Brain pericyte (primary cell): ENCODE measurements around the gene SUFU.

Experiments
- DNase-seq: peaks from one replicate; pipeline ENCODE4 v3.0.0-alpha.2; 2012; ENCODE audit warnings: low read depth, low spot score

Gene SUFU

DNA sequence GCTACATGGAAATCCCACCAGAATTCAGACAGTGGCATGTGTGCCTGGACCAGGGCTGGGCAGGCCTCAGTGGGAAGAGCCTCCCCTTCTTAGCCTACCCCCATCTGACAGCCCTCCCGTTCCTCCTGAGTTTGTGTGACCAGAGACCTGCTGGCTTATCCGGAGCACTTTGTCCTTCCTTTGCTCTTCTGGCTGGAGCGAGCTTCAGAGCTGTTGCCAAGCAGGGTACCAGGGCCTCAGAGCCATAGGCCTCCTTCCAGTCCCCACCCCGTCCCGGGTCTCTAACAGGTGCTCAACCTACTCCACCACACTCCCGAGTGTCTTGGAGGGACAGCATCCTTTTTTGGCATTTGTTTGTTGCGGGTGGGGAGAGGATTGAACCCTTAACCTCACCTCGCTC is 114.0 kb downstream of the SUFU start:
- DNase-seq = no peak

DNA sequence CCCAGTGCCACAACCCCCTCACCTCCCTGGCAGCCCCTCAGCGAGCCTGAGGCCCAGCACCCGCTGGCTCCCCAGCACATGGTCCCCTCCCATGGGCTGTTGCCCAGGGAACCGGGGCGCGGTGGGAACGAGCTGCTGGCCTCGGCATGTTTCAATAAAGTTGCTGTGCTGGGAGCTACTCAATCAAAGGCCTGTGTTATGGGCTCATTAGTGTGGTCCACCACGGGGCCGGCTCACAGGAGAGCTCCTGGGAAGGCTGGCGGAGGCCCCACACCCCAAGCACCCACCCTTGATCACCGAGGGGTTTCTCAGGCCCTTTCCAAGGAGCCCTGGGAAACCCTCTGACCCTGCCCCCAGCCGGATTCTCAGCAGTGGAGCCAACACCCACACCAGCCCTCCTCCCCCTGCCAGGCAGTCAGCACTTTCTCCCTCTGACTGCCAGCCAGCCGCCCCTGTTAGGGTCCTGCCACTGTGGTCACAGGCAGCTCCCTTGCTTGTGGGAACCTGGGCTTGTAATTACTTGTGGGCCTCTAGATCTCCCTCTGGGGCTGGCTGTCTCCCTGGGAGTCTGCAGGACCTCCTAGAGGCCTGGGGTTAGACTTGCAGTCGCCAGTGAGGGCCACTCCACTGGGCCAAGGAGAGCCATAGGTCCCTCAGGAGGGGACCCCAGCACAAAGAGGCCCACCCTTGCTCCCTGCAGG is 115.7 kb downstream of the SUFU start:
- DNase-seq = no peak

DNA sequence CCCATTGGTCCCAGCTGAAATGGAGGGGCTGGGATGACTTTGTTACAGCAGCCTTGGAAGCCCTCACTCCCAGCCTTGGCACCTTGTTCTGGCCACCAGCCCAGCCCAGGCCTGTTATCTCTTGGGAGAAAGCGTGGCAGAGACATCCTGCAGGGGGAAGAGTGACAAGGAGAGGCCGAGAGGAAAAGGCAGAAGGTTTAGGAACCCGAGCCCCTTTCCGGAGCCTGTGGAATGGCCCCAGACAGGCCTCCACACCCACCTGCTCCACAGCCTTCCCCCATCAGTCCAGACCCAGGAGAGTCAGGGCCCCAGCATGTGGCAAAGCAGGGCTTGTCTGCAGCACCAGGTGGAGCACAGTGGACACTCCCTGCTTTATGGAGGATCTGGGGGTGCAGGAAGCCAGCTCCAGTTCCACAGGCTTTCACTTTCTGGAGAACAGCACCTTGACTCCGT is 116.4 kb downstream of the SUFU start:
- DNase-seq = no peak

DNA sequence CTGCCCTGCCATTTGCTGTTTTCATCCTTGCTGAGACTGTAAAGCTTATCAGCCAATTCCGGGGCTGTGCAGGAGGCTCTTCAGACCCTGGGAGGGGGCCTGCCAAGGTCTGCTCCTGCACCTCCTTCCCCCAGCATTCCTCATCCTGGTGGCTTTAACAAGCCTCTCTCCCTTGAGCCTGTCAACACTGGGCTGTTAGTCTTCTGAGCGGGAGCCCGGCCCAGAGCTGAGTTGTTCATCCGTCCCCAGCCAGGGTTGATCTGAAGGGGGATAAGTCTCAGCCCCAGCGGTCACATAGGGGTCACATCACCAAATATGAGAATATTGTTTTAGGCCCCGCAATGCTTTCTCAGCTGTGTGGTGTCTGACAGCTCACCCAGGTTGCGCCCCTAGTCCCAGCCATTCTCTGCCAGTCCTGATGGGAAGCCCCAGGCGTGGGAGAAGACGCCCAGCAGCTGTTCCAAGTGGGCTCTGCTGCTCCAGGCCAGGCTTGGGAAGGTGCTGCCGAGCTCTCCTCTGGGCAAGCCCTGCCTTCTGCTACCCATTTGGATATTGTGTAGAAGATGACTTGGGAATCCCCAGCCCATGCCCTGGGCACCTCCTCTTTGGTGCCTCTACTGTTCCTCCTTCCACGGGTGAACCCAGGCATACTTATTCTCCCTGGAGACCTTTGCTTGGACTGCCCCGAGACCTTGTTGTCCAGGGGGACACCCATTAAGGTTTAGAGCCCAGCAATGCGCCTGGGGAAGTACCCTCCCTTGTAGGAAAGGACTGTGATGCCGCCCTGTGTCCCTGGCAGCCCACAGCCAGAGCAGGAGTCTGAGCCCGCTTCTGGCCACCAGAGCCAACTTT is 117.0 kb downstream of the SUFU start:
- DNase-seq = no peak

DNA sequence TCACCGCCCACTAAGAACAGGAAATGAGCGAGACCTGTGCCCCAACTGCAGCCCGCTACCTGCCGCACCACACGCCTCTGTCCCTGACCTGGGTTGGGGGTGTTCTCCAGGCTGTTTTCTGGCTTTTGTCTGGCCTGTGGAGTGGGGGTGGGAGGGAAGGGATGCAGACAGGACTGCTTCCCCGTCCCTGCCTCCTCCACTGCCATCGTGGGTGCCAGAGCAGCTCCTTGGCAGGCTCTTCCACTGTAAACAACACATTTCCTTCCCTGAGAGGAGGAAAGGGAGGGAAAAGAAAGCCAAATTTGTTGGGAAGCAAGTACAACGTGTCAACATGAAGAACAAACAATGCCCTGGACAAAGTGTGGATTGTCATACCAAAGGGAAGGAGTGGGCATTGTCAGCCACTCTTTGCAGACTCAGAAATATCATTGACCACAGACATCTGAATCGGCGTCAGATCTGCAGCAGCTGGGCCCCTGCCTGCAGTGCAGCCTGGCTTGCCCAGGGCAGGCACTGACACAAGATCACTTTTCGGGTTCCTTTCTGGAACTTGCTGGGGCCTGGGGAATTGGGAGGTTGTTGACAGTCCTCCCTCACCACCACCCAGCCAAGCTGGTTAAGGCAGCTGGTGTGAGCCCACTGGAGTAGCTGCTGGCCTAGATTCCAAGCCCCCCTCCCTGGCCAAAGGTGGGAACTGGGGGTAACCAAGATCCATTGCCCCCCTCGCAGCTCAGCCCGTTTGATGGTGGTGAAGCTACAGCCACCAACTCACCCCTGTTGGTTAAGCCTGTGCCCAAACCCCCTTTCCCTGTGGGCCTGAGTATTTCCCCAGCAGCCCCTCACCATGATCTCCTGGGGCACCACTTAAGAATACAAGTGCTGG is 117.9 kb downstream of the SUFU start:
- DNase-seq = no peak

DNA sequence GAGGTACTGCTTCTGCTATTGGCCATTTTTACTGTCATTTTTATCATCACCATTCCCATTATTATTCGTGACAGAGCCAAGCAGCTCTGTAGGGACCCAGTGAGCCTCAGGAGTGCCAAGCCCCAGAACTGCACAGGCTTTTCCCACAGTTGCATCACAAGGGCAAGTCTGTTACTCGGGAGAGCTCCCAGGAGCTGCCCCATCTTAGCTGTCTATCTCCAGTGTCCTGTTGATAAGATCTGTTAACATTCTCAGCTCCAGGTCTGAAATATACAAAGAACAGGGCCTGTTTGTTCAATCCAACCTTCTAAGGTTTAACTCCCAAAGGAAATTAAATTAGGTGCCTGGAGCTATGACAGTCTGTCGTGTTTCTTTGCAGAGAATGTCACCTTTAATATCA is 120.3 kb downstream of the SUFU start:
- no peak for DNase-seq

DNA sequence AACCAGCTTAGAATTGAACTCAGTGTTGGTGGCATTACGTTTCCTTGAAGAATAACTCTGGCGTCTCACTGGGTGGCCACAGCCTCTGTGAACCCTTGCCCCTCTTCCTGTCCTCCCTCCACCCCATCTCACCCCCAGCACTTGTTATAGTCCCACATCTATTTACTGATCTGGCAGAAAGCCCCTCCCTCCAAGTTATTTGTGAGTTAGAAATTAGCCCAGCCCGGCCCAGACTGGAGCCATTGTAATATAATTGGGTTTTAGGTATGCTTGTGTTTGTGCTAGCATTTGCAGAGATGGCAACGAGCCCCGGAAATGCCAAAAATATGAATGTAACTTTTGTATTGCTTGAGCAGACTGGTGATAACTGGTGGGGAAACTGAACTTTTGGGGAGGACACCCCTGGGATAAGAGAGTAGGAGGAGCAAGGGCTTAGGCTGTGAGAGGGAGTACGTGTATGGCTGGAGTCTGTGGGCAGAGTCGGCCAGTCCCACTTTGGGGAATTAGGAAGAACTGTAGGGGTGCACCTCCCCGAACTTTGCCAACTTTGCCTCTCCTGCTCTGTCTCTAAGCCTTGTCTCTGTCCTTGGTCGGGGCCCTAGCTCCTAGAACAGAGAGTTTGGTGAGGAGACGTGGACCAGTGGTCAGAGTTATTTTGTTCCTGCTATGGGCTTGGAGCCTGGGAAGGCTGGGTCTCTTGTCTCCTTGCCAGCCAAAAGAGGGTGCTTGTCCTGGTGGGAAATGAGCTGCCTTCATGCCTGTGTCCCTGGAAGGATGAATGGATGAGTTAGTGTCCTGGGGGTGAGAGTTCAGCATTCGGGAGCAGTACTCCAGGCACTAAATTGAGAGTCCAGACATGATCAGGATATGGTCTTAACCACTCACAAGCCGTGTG is 121.2 kb downstream of the SUFU start:
- DNase-seq = no peak

DNA sequence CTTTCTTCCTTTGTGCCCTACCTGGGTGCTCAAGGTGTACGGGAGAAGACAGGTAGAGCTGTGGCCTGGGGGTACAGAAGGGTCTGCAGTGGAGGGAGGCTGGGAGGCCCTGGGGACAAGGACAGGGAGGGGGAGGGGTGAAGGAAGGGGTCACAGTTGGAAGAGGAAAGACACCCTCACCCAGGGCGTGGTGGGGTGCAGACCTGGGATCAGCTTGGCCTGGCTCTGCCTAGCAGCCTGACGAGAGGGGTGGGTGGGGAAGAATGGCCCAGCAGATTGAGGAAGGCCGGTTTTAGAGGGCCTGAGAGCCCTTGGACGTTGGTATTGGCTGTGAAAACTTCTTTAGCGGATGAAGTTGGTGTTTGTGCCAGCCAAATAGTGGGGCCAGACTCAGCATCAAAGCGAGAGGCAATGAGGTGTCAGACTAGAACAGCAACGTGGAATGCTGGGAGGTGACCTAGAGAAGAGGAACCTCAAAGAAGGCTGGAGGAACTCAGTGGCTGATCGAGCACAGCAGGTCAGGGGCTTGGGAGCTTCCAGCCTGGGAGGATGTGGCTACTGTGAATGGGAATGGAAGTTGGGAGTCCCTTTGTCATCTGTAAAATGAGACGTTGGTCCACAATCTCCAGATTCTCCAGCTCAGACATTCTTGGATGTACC is 122.4 kb downstream of the SUFU start:
- no peak for DNase-seq

DNA sequence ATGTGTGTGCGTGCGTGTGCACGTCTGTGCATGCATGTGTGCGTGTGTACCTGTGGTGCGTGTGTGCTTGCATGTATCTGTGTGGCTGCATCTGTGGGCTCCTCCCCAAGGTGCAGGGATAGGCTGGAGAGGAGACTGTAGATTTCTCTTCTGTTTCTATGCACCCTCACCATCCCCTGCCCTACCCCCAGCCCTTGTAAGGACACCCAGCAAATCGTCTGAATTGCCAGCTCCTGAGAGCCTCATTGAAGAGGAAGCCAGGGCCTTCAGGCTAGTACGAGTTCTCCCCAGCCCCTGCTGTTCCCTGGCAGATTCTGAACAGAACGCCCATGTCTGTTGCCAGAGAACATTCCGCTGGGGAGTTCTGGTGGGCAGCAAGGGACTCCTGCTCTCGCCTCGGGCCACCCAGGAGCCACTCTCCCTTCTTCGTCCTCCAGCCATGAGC is 123.5 kb downstream of the SUFU start:
- DNase-seq = no peak

DNA sequence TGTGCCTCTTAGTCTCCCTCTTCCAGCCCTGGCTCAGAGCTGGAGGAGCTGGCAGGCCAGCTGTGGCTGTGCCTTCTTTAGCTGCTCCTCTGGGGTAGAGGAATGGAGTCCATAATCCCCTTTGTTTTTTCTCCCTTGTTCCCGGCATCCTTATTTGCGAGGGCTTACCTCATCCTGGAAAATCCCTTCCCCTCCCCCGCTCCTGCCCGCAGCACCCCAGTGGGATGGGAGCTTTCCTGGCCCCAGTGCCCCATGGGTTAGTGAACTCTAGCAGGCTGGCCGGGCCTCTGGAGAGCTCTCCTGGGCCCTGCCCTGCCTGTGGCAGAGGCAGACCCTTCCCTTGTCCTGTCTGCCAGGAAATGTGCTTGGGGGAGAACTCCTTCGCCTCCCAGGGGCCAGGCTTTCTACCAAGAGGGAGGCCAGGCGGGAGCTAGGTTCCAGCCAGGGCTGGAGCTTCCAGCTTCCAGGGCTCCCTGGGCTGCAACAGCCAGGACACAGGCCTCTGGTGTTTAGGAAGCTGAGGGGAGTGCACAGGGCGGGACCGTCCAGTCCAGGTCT is 124.0 kb downstream of the SUFU start:
- no peak for DNase-seq

DNA sequence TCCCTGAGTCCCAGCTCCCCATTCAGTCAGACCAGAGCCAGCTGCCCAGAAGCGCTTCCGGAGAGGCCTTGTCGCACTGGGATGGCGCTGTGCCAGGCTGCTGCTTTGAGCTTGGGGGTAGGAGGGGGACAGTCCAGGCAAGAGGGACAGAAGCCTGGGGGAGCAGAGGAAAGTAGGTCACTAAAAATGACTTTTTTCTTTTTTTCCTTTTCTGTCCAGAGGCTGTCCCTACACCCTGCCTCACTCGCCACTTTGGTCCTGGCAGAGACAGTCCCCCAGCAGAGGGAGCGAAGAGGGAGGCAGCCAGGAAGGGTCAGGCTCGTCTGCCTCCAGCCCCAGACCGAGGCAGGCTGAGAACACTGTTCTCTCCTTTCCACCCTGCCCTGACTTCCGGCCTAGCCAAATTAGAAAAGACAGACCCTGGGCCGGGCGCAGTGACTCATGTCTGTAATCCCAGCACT is 124.7 kb downstream of the SUFU start:
- DNase-seq = no peak

DNA sequence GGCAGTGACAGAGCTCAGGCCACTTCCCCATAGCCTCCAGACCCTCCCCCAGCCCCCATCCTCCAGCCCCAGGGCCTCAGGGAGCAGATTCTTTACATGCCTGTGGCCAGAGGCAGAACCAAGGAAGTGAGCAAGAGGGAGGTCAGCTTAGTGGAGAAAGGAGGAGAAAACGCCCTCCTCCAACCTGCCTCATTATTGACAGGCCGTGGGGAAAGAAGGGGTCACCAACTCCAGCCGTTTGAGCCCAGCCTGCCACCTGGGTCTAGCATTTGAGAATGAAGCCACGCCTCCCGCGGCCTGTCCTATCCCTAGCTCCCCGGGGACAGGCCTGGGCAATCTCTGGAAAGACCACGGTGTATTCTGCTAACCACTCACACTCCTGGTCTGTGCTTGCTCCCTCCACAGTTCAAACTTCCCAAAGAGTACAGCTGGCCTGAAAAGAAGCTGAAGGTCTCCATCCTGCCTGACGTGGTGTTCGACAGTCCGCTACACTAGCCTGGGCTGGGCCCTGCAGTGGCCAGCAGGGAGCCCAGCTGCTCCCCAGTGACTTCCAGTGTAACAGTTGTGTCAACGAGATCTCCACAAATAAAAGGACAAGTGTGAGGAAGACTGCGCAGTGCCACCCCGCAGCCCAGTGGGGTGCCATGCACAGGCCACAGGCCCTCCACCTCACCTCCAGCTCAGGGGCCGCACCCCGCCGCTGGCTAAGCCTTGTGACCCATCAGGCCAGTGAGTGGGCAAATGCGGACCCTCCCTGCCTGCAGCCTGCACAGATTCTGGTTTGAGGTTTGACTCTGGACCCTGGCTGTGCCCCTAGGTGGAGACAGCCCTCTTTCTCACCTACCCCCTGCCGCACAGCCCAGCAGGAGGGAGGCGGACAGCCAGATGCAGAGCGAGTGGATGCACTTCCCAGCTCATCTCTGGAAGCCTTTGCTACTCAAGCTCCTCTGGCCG is 126.2 kb downstream of the SUFU start:
- DNase-seq = no peak

DNA sequence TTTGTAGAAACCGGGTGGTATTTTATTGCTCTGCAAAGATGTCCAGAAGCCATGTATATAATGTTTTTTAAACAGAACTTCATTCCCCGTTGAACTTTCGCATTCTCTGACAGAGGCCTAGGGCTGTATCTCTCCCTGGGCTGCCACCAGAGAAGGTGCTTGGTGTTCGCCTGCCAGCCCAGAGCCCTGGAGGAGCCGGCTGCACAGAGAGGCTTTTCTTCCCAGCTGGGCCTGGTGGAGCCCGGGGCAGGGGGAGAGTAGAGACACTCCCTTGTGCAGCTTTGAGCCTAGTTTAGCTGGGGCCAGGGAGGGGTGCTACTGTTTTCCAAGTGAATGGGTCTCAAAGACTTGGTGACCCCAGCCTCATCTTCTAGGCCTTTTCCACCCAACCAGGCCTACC is 126.9 kb downstream of the SUFU start:
- DNase-seq = no peak

DNA sequence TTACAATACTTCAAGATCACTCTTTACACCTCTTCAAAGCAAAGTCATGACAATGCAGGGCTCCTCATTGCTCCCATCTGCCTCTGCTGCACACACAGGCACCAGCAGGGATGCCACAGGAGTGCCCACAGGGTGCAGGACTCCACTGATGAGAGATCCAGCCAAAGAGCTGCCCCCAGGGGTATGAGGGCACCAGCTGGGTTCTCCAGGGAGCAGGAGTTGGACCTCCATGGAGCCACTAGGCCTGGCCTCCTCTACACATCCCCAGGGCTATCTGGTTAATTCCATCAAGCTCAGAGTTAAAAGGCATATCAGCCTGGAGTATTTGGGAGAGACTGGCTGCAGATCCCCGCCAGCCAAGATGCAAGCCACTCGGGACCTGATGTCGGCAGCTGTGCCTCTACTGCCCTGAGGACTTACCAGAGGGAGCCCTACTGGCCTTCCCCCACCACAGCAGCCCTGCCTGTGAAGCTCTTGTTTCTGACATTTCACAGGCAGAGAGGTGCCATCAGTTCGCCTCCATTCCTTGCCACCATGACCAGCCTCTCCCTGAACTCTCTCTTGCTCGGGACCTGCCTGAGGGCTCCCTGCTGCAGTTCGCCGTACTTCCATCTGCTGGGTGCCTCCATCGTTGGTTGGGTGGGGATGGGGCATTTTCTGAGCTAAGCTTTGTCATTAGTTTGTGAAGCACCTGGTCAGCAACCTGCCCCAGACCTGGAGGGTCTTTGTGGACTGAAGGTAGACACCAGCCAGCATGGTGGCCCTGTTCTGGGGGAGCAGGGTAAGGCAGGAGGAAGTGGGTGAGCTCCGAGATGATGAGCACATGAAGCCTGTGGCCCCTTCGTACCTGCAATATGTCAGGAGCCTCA is 128.0 kb downstream of the SUFU start:
- DNase-seq = no peak

DNA sequence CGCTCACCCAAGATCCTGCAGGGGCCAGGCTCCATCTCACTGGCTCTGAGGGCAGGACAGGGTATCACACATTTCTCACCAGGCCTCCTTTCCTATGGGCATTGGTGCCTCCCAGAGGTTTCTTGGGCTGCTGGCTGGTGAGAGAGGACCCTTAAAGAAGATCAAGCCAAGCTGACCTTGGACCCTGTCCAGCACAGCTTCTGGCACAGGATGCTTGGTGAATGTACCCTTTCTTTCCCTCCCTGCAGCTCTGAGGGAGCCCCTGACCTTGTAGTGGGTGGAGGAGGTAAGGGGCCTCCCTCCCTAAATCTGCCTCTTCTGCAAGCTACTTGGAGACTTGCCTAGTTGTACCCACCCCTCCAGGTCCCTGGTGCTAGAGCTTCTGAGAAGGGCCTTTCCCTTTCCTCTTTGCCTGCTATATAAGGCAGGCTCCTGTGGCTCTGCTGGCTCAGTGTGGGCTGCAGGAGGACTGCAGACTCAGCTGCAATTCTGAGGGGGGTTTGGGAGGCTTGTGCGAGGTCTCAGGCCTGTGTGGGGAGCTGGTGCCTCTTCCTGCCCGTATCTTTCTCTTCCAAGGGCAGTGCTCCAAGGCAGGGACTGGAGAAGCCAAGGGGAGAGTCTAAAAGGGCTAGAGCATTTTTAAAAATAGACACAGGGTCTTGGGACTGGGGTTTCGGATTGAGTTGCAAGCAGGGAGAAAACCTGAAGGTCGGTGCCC is 128.8 kb downstream of the SUFU start:
- DNase-seq = no peak

DNA sequence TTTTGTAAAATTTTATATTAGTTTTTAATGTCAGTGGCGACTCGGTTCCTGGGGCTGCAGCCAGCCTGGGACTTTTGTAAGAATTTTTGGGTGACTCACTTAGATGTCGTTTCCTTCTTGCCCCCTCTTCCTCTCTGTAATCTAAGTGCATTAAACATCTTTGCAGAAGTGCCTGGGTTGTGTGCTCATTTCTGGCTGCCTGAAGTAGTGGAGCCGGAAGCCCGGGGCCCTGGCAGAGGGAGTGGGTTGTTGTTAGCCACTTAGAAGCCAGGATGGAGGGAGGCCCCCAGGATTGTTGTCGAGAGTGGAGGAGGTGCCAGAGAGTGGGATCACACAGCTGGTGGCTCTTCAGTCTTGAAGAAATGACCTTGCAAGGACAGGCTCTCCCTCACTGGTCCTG is 129.5 kb downstream of the SUFU start:
- no peak for DNase-seq

DNA sequence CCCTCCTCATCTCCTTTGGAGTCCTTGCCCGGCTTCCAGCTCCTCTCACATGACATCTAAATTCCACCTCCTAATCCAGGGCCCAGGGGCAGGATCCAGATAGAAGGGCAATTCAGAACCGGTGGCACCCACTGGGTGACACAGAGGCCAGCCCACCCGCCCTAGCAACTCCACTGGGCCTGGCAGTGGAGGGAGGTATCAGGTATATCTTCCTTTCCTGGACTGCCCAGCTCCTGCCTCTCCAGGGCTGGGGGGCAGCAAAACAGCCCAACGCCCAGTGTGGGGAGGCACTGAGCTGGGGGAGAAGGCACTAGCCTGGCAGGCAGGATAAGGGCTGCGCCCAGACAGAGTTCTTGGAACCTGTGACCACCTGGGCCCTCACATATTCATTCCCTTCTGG is 130.1 kb downstream of the SUFU start:
- no peak for DNase-seq
